GM12801 (cell line): ENCODE data around the gene TCP11.

Source experiments
- TF ChIP-seq, protein P1 (sequence below): IDR thresholded peaks from one replicate; pipeline ENCODE4 v1.5.1; 2011; ENCODE audit warnings: control low read depth; ENCODE audit not compliant: insufficient read length; ENCODE audit errors: extremely low read depth

The TCP11 gene

DNA sequence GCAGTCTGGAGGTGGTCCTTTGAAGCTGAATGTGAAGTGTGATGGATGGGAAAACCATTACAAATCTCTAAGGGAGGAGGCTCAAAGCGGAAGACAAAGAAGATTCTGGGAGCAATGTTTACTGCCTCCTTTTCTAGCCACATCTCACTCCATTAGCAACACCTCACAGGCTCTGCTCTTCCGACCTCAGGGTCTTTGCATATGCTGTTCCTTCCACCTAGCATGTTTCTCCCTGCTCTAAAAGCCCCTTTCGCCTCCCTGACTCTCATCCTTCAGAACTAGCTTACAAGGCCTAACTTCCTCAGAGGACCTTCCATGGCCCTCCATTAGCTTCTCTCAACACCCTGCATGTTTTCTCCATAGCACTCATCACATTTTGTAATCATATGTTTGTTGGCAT, 4.6 kb upstream of the TCP11 start:
- TF ChIP-seq, protein P1, sequence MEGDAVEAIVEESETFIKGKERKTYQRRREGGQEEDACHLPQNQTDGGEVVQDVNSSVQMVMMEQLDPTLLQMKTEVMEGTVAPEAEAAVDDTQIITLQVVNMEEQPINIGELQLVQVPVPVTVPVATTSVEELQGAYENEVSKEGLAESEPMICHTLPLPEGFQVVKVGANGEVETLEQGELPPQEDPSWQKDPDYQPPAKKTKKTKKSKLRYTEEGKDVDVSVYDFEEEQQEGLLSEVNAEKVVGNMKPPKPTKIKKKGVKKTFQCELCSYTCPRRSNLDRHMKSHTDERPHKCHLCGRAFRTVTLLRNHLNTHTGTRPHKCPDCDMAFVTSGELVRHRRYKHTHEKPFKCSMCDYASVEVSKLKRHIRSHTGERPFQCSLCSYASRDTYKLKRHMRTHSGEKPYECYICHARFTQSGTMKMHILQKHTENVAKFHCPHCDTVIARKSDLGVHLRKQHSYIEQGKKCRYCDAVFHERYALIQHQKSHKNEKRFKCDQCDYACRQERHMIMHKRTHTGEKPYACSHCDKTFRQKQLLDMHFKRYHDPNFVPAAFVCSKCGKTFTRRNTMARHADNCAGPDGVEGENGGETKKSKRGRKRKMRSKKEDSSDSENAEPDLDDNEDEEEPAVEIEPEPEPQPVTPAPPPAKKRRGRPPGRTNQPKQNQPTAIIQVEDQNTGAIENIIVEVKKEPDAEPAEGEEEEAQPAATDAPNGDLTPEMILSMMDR = no peak

GRCh38 chr6:35142588-35143569, 1.7 kb upstream of the TCP11 start:
- TF ChIP-seq, protein P1 = no peak

- TF ChIP-seq, protein P1 = no peak
Measured at GRCh38 chr6:35140639-35141006, 516 bp downstream of the TCP11 start.

DNA sequence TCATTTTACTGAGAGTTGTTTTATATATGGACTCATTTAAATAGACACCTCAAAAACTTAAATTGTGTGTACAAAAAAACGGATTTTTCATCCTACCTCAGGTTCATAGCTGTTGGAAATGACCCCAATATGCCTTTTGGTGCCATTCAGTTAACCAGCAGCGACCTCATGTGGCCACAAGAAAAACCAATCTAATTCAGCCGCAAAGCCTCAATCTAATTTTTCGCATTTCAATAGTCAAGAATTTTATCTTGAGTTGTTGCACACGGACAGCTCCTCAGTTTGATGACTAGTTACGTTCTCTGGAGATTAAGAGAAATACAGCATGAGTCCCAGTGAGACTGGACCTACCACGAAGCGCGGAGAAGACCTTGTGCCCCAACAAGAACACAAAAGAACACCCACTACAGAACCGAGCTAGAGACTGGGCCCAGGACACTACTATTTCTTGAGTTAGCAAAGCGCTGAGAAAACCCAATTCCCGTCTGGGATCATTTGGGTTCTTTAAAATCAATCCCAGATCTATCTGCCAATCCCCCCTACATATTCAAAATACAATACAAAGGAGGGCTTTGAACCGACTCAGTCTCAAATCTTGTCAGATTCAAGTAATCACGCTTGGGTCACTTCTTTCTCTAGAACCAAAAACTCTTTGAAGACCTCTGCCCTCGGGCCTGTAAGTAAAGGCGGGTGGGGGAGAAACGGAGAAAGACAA, 1.1 kb downstream of the TCP11 start:
- TF ChIP-seq, protein P1 = no peak

GRCh38 chr6:35139470-35139869, 1.7 kb downstream of the TCP11 start:
- TF ChIP-seq, protein P1 = no peak

DNA sequence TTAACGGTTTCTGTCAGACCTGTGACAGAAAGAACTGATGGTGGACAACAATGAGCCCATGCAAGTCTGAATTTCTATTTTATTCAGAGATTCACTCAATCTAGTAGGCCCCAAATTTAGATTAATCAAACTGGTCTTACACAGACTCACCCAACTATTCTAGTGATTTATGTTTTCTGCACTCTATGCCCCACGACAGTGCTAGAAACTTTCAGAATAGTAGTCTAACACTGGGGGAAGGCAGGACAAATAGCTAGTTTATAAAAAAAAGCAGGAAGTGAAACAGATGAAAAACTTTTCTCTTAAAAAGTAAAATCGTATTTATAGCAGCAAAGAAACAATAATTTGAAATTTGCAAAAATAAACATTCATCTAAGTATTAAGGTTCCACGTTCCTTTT, 5.0 kb downstream of the TCP11 start:
- TF ChIP-seq, protein P1 = no peak

GRCh38 chr6:35128496-35128895, 12.6 kb downstream of the TCP11 start:
- TF ChIP-seq, protein P1 = no peak
